Neural cell (in vitro differentiated cells): ENCODE data around the gene TM9SF4.

Experiments
- SMC3 ChIP-seq: fragments of 450-650 bp; conservative IDR thresholded peaks from 2 replicates; pipeline ENCODE4 v1.6.1; 2014; ENCODE audit warnings: antibody characterized with exemption, mild to moderate bottlenecking, moderate library complexity; ENCODE audit not compliant: poor library complexity
- TAF1 ChIP-seq: IDR thresholded peaks from 2 replicates; pipeline ENCODE4 v1.6.1; 2012; ENCODE audit warnings: low read depth
- TF ChIP-seq, protein P1 (sequence below): fragments of 450-650 bp; IDR thresholded peaks from 2 replicates; pipeline ENCODE4 v1.5.1; 2014; ENCODE audit warnings: antibody characterized with exemption, mild to moderate bottlenecking, moderate library complexity; ENCODE audit not compliant: poor library complexity, severe bottlenecking
- TF ChIP-seq, protein P2 (sequence below): IDR thresholded peaks from 2 replicates; pipeline ENCODE4 v1.6.1; 2012; ENCODE audit warnings: borderline replicate concordance

DNA sequence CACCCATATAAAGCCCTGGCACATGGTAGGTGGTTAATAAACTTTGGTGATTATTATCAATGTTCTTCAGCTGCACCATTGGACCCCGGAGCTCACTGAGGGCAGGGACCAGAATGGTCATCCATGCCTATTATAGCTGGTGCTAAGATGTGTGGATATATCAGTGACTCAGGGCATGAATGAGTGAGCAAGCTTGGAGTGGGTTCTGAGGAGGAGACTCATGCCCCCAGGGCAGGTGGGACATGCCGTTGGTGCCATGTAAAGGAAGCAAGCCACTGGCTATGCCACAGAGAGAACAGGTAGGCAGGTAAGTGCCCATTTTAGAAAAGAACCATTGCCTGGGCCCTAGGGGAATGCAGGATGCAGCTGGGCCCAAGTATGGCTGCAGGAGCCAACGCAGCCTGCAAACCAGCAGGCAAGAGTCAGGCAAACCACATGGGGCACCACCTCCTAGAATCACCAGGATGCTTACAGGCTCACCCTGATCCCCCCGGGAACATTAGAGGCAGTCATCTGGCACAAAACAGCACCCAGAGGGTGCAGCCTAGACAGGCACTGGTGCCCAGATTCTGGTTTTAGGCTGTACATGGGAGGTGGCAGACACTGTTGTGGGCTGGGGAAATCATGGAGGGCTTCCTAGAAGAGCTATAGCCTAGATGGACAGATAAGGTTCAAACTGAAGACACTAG, 74.6 kb downstream of the TM9SF4 start:
- TF ChIP-seq TAF1 (no peak), SMC3 (no peak)
- TF ChIP-seq, protein P1, sequence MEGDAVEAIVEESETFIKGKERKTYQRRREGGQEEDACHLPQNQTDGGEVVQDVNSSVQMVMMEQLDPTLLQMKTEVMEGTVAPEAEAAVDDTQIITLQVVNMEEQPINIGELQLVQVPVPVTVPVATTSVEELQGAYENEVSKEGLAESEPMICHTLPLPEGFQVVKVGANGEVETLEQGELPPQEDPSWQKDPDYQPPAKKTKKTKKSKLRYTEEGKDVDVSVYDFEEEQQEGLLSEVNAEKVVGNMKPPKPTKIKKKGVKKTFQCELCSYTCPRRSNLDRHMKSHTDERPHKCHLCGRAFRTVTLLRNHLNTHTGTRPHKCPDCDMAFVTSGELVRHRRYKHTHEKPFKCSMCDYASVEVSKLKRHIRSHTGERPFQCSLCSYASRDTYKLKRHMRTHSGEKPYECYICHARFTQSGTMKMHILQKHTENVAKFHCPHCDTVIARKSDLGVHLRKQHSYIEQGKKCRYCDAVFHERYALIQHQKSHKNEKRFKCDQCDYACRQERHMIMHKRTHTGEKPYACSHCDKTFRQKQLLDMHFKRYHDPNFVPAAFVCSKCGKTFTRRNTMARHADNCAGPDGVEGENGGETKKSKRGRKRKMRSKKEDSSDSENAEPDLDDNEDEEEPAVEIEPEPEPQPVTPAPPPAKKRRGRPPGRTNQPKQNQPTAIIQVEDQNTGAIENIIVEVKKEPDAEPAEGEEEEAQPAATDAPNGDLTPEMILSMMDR: no peak
- TF ChIP-seq, protein P2, sequence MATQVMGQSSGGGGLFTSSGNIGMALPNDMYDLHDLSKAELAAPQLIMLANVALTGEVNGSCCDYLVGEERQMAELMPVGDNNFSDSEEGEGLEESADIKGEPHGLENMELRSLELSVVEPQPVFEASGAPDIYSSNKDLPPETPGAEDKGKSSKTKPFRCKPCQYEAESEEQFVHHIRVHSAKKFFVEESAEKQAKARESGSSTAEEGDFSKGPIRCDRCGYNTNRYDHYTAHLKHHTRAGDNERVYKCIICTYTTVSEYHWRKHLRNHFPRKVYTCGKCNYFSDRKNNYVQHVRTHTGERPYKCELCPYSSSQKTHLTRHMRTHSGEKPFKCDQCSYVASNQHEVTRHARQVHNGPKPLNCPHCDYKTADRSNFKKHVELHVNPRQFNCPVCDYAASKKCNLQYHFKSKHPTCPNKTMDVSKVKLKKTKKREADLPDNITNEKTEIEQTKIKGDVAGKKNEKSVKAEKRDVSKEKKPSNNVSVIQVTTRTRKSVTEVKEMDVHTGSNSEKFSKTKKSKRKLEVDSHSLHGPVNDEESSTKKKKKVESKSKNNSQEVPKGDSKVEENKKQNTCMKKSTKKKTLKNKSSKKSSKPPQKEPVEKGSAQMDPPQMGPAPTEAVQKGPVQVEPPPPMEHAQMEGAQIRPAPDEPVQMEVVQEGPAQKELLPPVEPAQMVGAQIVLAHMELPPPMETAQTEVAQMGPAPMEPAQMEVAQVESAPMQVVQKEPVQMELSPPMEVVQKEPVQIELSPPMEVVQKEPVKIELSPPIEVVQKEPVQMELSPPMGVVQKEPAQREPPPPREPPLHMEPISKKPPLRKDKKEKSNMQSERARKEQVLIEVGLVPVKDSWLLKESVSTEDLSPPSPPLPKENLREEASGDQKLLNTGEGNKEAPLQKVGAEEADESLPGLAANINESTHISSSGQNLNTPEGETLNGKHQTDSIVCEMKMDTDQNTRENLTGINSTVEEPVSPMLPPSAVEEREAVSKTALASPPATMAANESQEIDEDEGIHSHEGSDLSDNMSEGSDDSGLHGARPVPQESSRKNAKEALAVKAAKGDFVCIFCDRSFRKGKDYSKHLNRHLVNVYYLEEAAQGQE: no peak
